ENCODE results near the gene LRRC8C. TPM values are rescaled to one million over a fixed set of nuclear protein-coding genes. Genes with fewer than 3 reads are reported as not detected.

LRRC8C gene
- total and polyA plus RNA-seq, 10 of the 15 experiments (the other 5 are each of a cell fraction or from before 2014, with no cell fraction given), result 2.3 to 16.3 (median 10.8) TPM

DNA sequence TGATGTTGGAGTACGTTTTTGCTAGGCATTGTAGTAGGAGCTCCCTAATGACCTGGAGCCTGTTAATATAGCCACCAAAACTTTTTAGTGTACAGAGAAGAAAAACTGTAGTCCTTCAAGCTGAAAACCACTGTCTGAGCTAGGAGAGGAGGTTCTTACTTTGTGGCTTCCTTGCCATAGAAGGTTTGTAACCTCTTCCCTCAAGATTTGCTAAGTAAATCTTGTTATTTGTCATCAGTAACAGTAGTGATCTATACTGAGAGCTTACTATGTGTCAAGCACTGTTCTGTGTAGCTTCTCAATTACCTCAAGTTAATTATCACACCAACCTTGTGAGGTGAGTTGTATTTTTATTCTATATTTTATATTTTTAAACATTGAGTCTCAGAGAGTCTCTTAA, 21.2 kb upstream of the LRRC8C start (continued):
- no peak for TF ChIP-seq IRF3 (IDR thresholded peaks at IDR 0.05)
- TF ChIP-seq, protein P1, sequence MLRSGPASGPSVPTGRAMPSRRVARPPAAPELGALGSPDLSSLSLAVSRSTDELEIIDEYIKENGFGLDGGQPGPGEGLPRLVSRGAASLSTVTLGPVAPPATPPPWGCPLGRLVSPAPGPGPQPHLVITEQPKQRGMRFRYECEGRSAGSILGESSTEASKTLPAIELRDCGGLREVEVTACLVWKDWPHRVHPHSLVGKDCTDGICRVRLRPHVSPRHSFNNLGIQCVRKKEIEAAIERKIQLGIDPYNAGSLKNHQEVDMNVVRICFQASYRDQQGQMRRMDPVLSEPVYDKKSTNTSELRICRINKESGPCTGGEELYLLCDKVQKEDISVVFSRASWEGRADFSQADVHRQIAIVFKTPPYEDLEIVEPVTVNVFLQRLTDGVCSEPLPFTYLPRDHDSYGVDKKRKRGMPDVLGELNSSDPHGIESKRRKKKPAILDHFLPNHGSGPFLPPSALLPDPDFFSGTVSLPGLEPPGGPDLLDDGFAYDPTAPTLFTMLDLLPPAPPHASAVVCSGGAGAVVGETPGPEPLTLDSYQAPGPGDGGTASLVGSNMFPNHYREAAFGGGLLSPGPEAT (IDR thresholded peaks at IDR 0.05; ENCODE audit: low read depth), result peak; percentile 72

DNA sequence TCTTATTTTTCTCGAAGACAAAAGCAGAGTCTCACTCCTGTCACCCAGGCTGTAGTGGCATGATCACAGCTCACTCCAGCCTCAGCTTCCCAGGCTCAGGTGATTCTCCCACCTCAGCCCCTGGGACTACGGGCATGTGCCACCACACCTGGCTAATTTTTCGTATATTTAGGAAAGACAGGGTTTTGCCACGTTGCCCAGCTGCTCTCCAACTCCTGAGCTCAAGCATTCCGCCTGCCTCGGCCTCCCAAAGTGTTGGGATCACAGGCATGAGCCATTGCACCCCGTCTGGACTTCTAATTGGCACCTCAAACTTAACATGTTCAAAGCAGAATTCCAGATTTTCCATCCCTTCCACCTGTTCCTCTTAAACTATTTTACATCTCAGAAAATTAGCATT, 19.0 kb upstream of the LRRC8C start:
- CTCF ChIA-PET, result interaction anchor here (1.0 to 1.5 kb wide), 5 partner anchors 9 to 150 kb away, joined by 3 to 7 read pairs (median 6); no protein-coding TSS in a partner anchor
- DNase-seq (ENCODE audit: low read depth, low spot score) (no peak), ATAC-seq (no peak), FAIRE-seq (no peak)
- intact Hi-C loops (cut with micrococcal nuclease; ENCODE audit: unreplicated experiment) (loop anchor here (5.0 kb wide), 1 partner anchor 148 kb away; no protein-coding TSS in a partner anchor), in situ Hi-C loops (cut with MboI) (no loop called here)
- H3K4me2 ChIP-seq (ENCODE audit: control insufficient read depth, insufficient read depth), result no peak overlapping the region
- no TSS peak for BruUV-seq (replicated peaks)
- no peak overlapping the region for H2AFZ ChIP-seq (ENCODE audit: control insufficient read depth, low read depth, low read length)
- H3K9ac ChIP-seq (ENCODE audit: control insufficient read depth, insufficient read depth, low read length), result no peak overlapping the region
- POLR2A ChIA-PET, result interaction anchor here (0.7 to 1.0 kb wide), 2 partner anchors 10 to 19 kb away, joined by 3 to 5 read pairs; no protein-coding TSS in a partner anchor
- no peak overlapping the region for H3K27ac ChIP-seq (ENCODE audit: control insufficient read depth, insufficient read depth)
- H3K27me3 ChIP-seq (replicated peaks in 1 of 2; ENCODE audit: control insufficient read depth in 2 of 2, insufficient read depth in 2 of 2, low read length in 1 of 2), result no peaks in the 10 kb centered on the region; a peak in 1 of 4 replicates
- 49% methylated on average over 7 of the region's 7 CpGs for WGBS (ENCODE audit: insufficient coverage, insufficient replicate concordance, low lambda C conversion rate, missing lambda C conversion rate)
- RAD21 ChIA-PET (ENCODE audit: unreplicated experiment), result interaction anchor here (1.0 to 1.3 kb wide), 2 partner anchors 35 to 130 kb away, joined by 3 read pairs; no protein-coding TSS in a partner anchor
- no peaks in the 10 kb centered on the region; the same call in 1 of the 2 replicates for H4K20me1 ChIP-seq (ENCODE audit: control insufficient read depth, insufficient read depth)
- no peak overlapping the region for H3K4me3 ChIP-seq
- peaks cover 24% of the 10 kb centered on the region for H3K4me1 ChIP-seq (ENCODE audit: control insufficient read depth, insufficient read depth, low read length)
- peaks cover 3% of the 10 kb centered on the region; the same call in 1 of the 3 replicates for H3K9me3 ChIP-seq (replicated peaks; ENCODE audit: control insufficient read depth, insufficient read depth, low read length)
- SMC1A ChIA-PET (ENCODE audit: uncharacterized antibody, unreplicated experiment), result interaction anchor here (1.1 to 4.0 kb wide), 4 partner anchors 13 to 168 kb away, joined by 3 to 23 read pairs (median 4); no protein-coding TSS in a partner anchor
- no peaks in the 10 kb centered on the region for H3K36me3 ChIP-seq (ENCODE audit: control insufficient read depth in 2 of 2, insufficient read depth in 2 of 2, low read length in 1 of 2)
- no peaks in the 10 kb centered on the region for H3K79me2 ChIP-seq (ENCODE audit: control insufficient read depth, insufficient read depth, low read length)
- TF ChIP-seq SREBF2 (IDR thresholded peaks at IDR 0.05; ENCODE audit: low read length) (no peak), STAT3 (IDR thresholded peaks at IDR 0.05; ENCODE audit: low read depth, low read length) (no peak), IRF5 (IDR thresholded peaks at IDR 0.05; ENCODE audit: borderline replicate concordance) (no peak), TCF7 (IDR thresholded peaks at IDR 0.05; ENCODE audit: borderline replicate concordance) (no peak), MAX (IDR thresholded peaks at IDR 0.05; ENCODE audit: low read depth, low read length) (no peak), ZNF384 (IDR thresholded peaks at IDR 0.05; ENCODE audit: borderline replicate concordance, low read depth, low read length) (no peak), FOXK2 (IDR thresholded peaks at IDR 0.05) (no peak), RUNX3 (IDR thresholded peaks at IDR 0.05; ENCODE audit: low read length) (no peak), CEBPB (IDR thresholded peaks at IDR 0.05; ENCODE audit: borderline replicate concordance in 1 of 2, low read depth in 2 of 2, low read length in 2 of 2) (no peak), E4F1 (IDR thresholded peaks at IDR 0.05; ENCODE audit: borderline replicate concordance, partially characterized antibody) (no peak), CBX5 (IDR thresholded peaks at IDR 0.05; ENCODE audit: low read depth) (no peak)
- TF ChIP-seq, protein P2, sequence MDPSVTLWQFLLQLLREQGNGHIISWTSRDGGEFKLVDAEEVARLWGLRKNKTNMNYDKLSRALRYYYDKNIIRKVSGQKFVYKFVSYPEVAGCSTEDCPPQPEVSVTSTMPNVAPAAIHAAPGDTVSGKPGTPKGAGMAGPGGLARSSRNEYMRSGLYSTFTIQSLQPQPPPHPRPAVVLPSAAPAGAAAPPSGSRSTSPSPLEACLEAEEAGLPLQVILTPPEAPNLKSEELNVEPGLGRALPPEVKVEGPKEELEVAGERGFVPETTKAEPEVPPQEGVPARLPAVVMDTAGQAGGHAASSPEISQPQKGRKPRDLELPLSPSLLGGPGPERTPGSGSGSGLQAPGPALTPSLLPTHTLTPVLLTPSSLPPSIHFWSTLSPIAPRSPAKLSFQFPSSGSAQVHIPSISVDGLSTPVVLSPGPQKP (IDR thresholded peaks at IDR 0.05; ENCODE audit: low read depth, low read length), result no peak
